Limb (tissue), 2 donors: Measurements from ENCODE around the gene RAPGEFL1.
"Not testable (repeated sequence)": the region's sequence is repeated elsewhere in the genome, so short reads cannot be mapped to it uniquely, and the experiment has no call there.

Experiments
- DNase-seq, 2 donors: peaks; one replicate each; pipeline ENCODE4 v3.0.0-alpha.2; 2016; ENCODE audit errors: extremely low spot score in 2 of 2

Gene RAPGEFL1

GRCh38 chr17:40209404-40210093, 32.3 kb downstream of the RAPGEFL1 start:
- DNase-seq, result no peak

- not testable (repeated sequence) for DNase-seq
These were observed 36.6 kb downstream of the RAPGEFL1 start for GRCh38 chr17:40213914-40214313.

- no peak for DNase-seq
These were observed 40.9 kb downstream of the RAPGEFL1 start for GRCh38 chr17:40218006-40218739.

- DNase-seq, result peak; percentile 97 to 99
These were observed 41.7 kb downstream of the RAPGEFL1 start, which contains the start of gene WIPF2 for GRCh38 chr17:40218740-40219593. TSS of gene WIPF2 (plus strand) at chr17:40219304. CDS start at chr17:40256460, 37,156 bp downstream.

GRCh38 chr17:40219594-40220338, 42.5 kb downstream of the RAPGEFL1 start:
- peak; percentile 77 to 91 for DNase-seq

GRCh38 chr17:40224718-40225550, 47.7 kb downstream of the RAPGEFL1 start:
- DNase-seq, result no peak

GRCh38 chr17:40229146-40229545, 51.9 kb downstream of the RAPGEFL1 start:
- DNase-seq, result not testable (repeated sequence)

- DNase-seq, result no peak
These were observed 53.4 kb downstream of the RAPGEFL1 start for GRCh38 chr17:40230670-40231069.

GRCh38 chr17:40231928-40232327, 54.7 kb downstream of the RAPGEFL1 start:
- not testable (repeated sequence) for DNase-seq

GRCh38 chr17:40241252-40241834, 64.1 kb downstream of the RAPGEFL1 start:
- DNase-seq, result no peak

GRCh38 chr17:40242774-40243173, 65.5 kb downstream of the RAPGEFL1 start:
- no peak for DNase-seq

GRCh38 chr17:40243761-40244160, 66.5 kb downstream of the RAPGEFL1 start:
- no peak for DNase-seq

- no peak for DNase-seq
These were observed 67.0 kb downstream of the RAPGEFL1 start for GRCh38 chr17:40244255-40244654.
